K562 (cell line): ENCODE measurements around the gene TRAP1. TPM values are rescaled to one million over a fixed set of nuclear protein-coding genes. Genes with fewer than 3 reads are reported as not detected.

Experiments used
- ATAC-seq: fragments of 200-7000 bp; cut with Tn5 transposase; 3 replicates; pipeline ENCODE4 v1.9.1; 2020; ENCODE audit warnings: moderate library complexity
- BruUV-seq: library from RNA; stranded (reverse); fragments of 400-500 nt; replicated peaks from 2 replicates; lab custom pipeline; 2021; lab: Mats Ljungman, UMichigan
- CTCF ChIA-PET: fragments of 300-600 bp; formaldehyde crosslinking; extraction: SDS; loops from one replicate; lab custom pipeline; 2021; ENCODE audit warnings: low intra/inter-chr PET ratio; lab: Yijun Ruan, JAX
- POLR2A ChIA-PET: fragments of 300-600, 350-650 bp; sonication (Branson Sonifier 250); formaldehyde crosslinking; extraction: SDS; loops from one replicate; lab custom pipeline; 2021; ENCODE audit warnings: antibody characterized with exemption, inconsistent platforms; lab: Yijun Ruan, JAX
- DNase-seq, 4 experiments: peaks; one replicate each; pipeline versions ENCODE4 v3.0.0 to v3.0.0-alpha.2; 2011 to 2018; ENCODE audit warnings: low spot score in 3 of 4, mixed read lengths in 3 of 4; ENCODE audit errors: extremely low read depth in 1 of 4
- FAIRE-seq: peaks from 2 replicates; lab custom pipeline; 2011; peaks lifted over from hg19 to GRCh38; lab: Jason Lieb, UNC
- H2AFZ ChIP-seq: 2 replicates; pipeline ENCODE4 v1.6.0; 2011; ENCODE audit warnings: low read depth, low read length, control low read depth, inconsistent platforms
- H3K27ac ChIP-seq: fragments of 200-600 bp; 3 replicates; pipeline ENCODE4 v1.8.0; 2011; ENCODE audit warnings: low read depth, mild to moderate bottlenecking, control low read depth, inconsistent platforms, low read length, moderate library complexity, mixed read lengths; ENCODE audit errors: extremely low read depth
- H3K27me3 ChIP-seq, 2 experiments: fragments of 300-600 bp in 1 of 2; 2 replicates in 1 of 2; 3 replicates in 1 of 2; pipeline versions ENCODE4 v1.6.0 to v1.8.0; 2011; ENCODE audit warnings: inconsistent platforms in 2 of 2, low read length in 2 of 2, mild to moderate bottlenecking in 1 of 2, mixed read lengths in 1 of 2, moderate library complexity in 1 of 2; ENCODE audit not compliant: control insufficient read depth in 2 of 2, insufficient read depth in 2 of 2
- H3K36me3 ChIP-seq: fragments of 300-600 bp; 3 replicates; pipeline ENCODE4 v1.8.0; 2011; ENCODE audit warnings: mild to moderate bottlenecking, low read length, inconsistent platforms; ENCODE audit not compliant: control insufficient read depth, insufficient read depth
- H3K4me1 ChIP-seq, 2 experiments: fragments of 200-600 bp in 1 of 2; replicated peaks in 1 of 2; 2 replicates in 1 of 2; 3 replicates in 1 of 2; pipeline versions ENCODE4 v1.5.1 to v1.8.0; 2011; ENCODE audit warnings: inconsistent platforms in 2 of 2, low read length in 2 of 2, mild to moderate bottlenecking in 1 of 2, mixed read lengths in 1 of 2, moderate library complexity in 1 of 2; ENCODE audit not compliant: control insufficient read depth in 2 of 2, insufficient read depth in 2 of 2
- H3K4me2 ChIP-seq: 2 replicates; pipeline ENCODE4 v1.6.1; 2011; ENCODE audit warnings: low read length, control low read depth, inconsistent platforms, mixed read lengths; ENCODE audit not compliant: insufficient read depth
- H3K4me3 ChIP-seq: fragments of 200-600 bp; sonication (generic), shearing (Covaris generic); 2 replicates; pipeline ENCODE4 v1.5.1; 2016; ENCODE audit warnings: control low read depth, inconsistent platforms
- H3K79me2 ChIP-seq: fragments of 200-600 bp; 3 replicates; pipeline ENCODE4 v1.8.0; 2011; ENCODE audit warnings: low read length, inconsistent platforms; ENCODE audit not compliant: control insufficient read depth, insufficient read depth
- H3K9ac ChIP-seq, 2 experiments: 2 replicates each; pipeline versions ENCODE4 v1.6.0 to v1.6.1; 2011; ENCODE audit warnings: low read depth in 2 of 2, low read length in 2 of 2, control low read depth in 1 of 2, inconsistent platforms in 1 of 2, mild to moderate bottlenecking in 1 of 2, mixed read lengths in 1 of 2; ENCODE audit not compliant: insufficient read depth in 1 of 2
- H3K9me1 ChIP-seq: one replicate; pipeline ENCODE4 v1.6.0; 2011; ENCODE audit warnings: inconsistent platforms, mild to moderate bottlenecking, low read length, moderate library complexity; ENCODE audit not compliant: control insufficient read depth, insufficient read depth
- H3K9me3 ChIP-seq: replicated peaks from 2 replicates; pipeline ENCODE4 v1.5.1; 2011; ENCODE audit warnings: low read depth, low read length, inconsistent platforms; ENCODE audit not compliant: control insufficient read depth, insufficient read depth
- H4K20me1 ChIP-seq: replicated peaks from 2 replicates; pipeline ENCODE4 v1.6.1; 2011; ENCODE audit warnings: low read length, inconsistent platforms, mixed read lengths; ENCODE audit not compliant: control insufficient read depth, insufficient read depth
- BCLAF1 ChIP-seq, 2 experiments: fragments of 450-650 bp in 1 of 2; IDR thresholded peaks; 2 replicates each; pipeline ENCODE4 v1.6.1; 2011 to 2017; ENCODE audit warnings: low read depth in 2 of 2, antibody characterized with exemption in 1 of 2, borderline replicate concordance in 1 of 2, low read length in 1 of 2, mild to moderate bottlenecking in 1 of 2, mixed read lengths in 1 of 2; ENCODE audit not compliant: control insufficient read depth in 1 of 2
- HDAC8 ChIP-seq: fragments of 450-650 bp; IDR thresholded peaks from 2 replicates; pipeline ENCODE4 v1.6.1; 2016; ENCODE audit warnings: mild to moderate bottlenecking, missing genetic modification characterization, moderate library complexity, missing compliant biosample characterization
- HOMEZ ChIP-seq: fragments of 250-450 bp; sonication (Bioruptor Pico); IDR thresholded peaks from 2 replicates; pipeline ENCODE4 v1.4.0; 2020; ENCODE audit warnings: mild to moderate bottlenecking, moderate library complexity
- KLF10 ChIP-seq: fragments of 250-450 bp; sonication (Bioruptor Pico); IDR thresholded peaks from 2 replicates; pipeline ENCODE4 v1.6.1; 2021; ENCODE audit warnings: matching md5 sums
- MCM2 ChIP-seq: fragments of 450-650 bp; IDR thresholded peaks from 2 replicates; pipeline ENCODE4 v1.6.1; 2017; ENCODE audit warnings: low read depth, mild to moderate bottlenecking
- NFATC3 ChIP-seq: fragments of 450-650 bp; IDR thresholded peaks from 2 replicates; pipeline ENCODE4 v1.6.1; 2017; ENCODE audit warnings: mild to moderate bottlenecking
- RBM17 ChIP-seq: fragments of 200-400 bp; formaldehyde crosslinking; IDR thresholded peaks from 2 replicates; pipeline ENCODE4 v1.6.1; 2017; ENCODE audit warnings: low read depth, mild to moderate bottlenecking, low read length, borderline replicate concordance
- SP1 ChIP-seq: sonication (generic); formaldehyde crosslinking; IDR thresholded peaks from 2 replicates; pipeline ENCODE4 v1.8.1; 2022; ENCODE audit warnings: mild to moderate bottlenecking, missing genetic modification reagents
- SREBF2 ChIP-seq: sonication (generic); formaldehyde crosslinking; IDR thresholded peaks from 2 replicates; pipeline ENCODE4 v1.4.0; 2020; ENCODE audit warnings: mild to moderate bottlenecking, missing genetic modification reagents
- SUPT5H ChIP-seq: fragments of 450-650 bp; IDR thresholded peaks from 2 replicates; pipeline ENCODE4 v1.6.1; 2016
- TBL1XR1 ChIP-seq, 2 experiments: IDR thresholded peaks; 2 replicates each; pipeline ENCODE4 v1.6.1; 2012; ENCODE audit warnings: improper control_type of control experiment in 2 of 2, low read length in 2 of 2, mild to moderate bottlenecking in 1 of 2
- THRA ChIP-seq: fragments of 450-650 bp; IDR thresholded peaks from 2 replicates; pipeline ENCODE4 v1.6.1; 2017; ENCODE audit warnings: mild to moderate bottlenecking, moderate library complexity
- YBX1 ChIP-seq: fragments of 450-650 bp; IDR thresholded peaks from 2 replicates; pipeline ENCODE4 v1.7.1; 2016; ENCODE audit warnings: mild to moderate bottlenecking
- ZNF512 ChIP-seq: IDR thresholded peaks from 2 replicates; pipeline ENCODE4 v1.6.1; 2016; ENCODE audit warnings: missing genetic modification characterization, missing compliant biosample characterization
- ZNF764 ChIP-seq: fragments of 250-450 bp; sonication (Bioruptor Pico); IDR thresholded peaks from 2 replicates; pipeline ENCODE4 v1.4.0; 2020; ENCODE audit warnings: low read depth, mild to moderate bottlenecking, moderate library complexity
- ZNF77 ChIP-seq: fragments of 250-450 bp; sonication (Bioruptor Pico); IDR thresholded peaks from 2 replicates; pipeline ENCODE4 v1.5.0; 2020
- WGBS: fragments of 100-300 bp; shearing (Covaris generic); methylation state at CpG from one replicate; pipeline ENCODE4 v1.1.6; 2016; ENCODE audit warnings: low coverage, mixed read lengths; ENCODE audit not compliant: insufficient coverage; ENCODE audit errors: missing lambda C conversion rate; 5-methylcytosine and 5-hydroxymethylcytosine counted together
- in situ Hi-C: fragments of 300-500 bp; cut with MboI; formaldehyde crosslinking; loops from 4 replicates; pipeline ENCODE4 v1.15.0; 2018; ENCODE audit warnings: inconsistent platforms, mixed read lengths
- intact Hi-C: fragments of 100-400 bp; cut with micrococcal nuclease; formaldehyde crosslinking; loops from 2 replicates; pipeline ENCODE4 v1.14.2; 2022
- polyA plus RNA-seq, 8 experiments: library from polyadenylated mRNA; depleted of rRNA in 4 of 8; stranded (reverse) in 5 of 8; unstranded in 3 of 8; fragments of >200 nt; fragmentation: Nextera tagmentation in 2 of 8; fragmentation: Illumina TruSeq in 1 of 8; extraction: Ambion mirVana in 2 of 8; extraction: Trizol in 1 of 8; gene quantifications; 2 replicates each; pipeline versions ENCODE4 v1.2.1 to v1.2.3, GENCODE V29; 2011 to 2014; ENCODE audit warnings: inconsistent platforms in 1 of 8, missing spikeins in 1 of 8
- total RNA-seq, 7 experiments: library from RNA; depleted of rRNA in 6 of 7; stranded (reverse); fragments of >200 nt in 6 of 7; fragmentation: Illumina TruSeq in 2 of 7; extraction: Trizol in 2 of 7; gene quantifications; 2 replicates each; pipeline versions ENCODE4 v1.2.1 to v1.2.3, GENCODE V29; 2011 to 2021; ENCODE audit warnings: low replicate concordance in 1 of 7

TRAP1 gene
- total and polyA plus RNA-seq, 9 of the 15 experiments (the other 6 are each of a cell fraction or from before 2014, with no cell fraction given): 19.1 to 436 (median 301) TPM

GRCh38 chr16:3738541-3738940 lies 21.2 kb upstream of the TRAP1 start:
- H3K4me1 ChIP-seq: peaks cover 0 to 6% of the 10 kb centered on the region in 2 experiments; a peak in 1 of 5 replicates
- no peaks in the 10 kb centered on the region for H3K9me3 ChIP-seq
- H3K4me2 ChIP-seq: no peak overlapping the region
- H3K27me3 ChIP-seq: no peaks in the 10 kb centered on the region
- H3K36me3 ChIP-seq: peaks cover 79% of the 10 kb centered on the region
- 90% methylated on average over 8 of the region's 8 CpGs for WGBS
- CTCF ChIA-PET: no interaction called here
- no peak overlapping the region for H3K4me3 ChIP-seq
- no peak overlapping the region for H2AFZ ChIP-seq
- POLR2A ChIA-PET: interaction anchor here (1.1 kb wide), 1 partner anchor 76 kb away, joined by 3 read pairs; no protein-coding TSS in a partner anchor
- DNase-seq (no peak), FAIRE-seq (no peak), ATAC-seq (no peak)
- in situ Hi-C loops (no loop called here), intact Hi-C loops (no loop called here)
- BruUV-seq: no TSS peak
- H3K9me1 ChIP-seq: peaks cover 3% of the 10 kb centered on the region
- H3K79me2 ChIP-seq: no peaks in the 10 kb centered on the region
- H4K20me1 ChIP-seq: no peaks in the 10 kb centered on the region
- H3K27ac ChIP-seq: no peak overlapping the region
- no peak overlapping the region for H3K9ac ChIP-seq
- TF ChIP-seq ZNF77 (CRISPR knock-in tag) (no peak), MCM2 (no peak), YBX1 (no peak), ZNF512 (tag) (no peak), NFATC3 (no peak), SP1 (CRISPR knock-in tag) (no peak), RBM17 (no peak), HOMEZ (no peak), SUPT5H (no peak), KLF10 (CRISPR knock-in tag) (no peak), HDAC8 (no peak), SREBF2 (CRISPR knock-in tag) (no peak), BCLAF1 (IDR thresholded peaks at IDR 0.05; ENCODE audit: borderline replicate concordance in 1 of 2, control insufficient read depth in 1 of 2, low read depth in 2 of 2, low read length in 1 of 2) (no peak), THRA (no peak), TBL1XR1 (IDR thresholded peaks at IDR 0.05; ENCODE audit: low read length in 2 of 2) (no peak), ZNF764 (CRISPR knock-in tag) (no peak)
